WTC11 (cell line): ENCODE results near the gene PSMD8. TPM values are rescaled to one million over a fixed set of nuclear protein-coding genes. Genes with fewer than 3 reads are reported as not detected.

ENCODE experiments used
- ATAC-seq: fragments of 200-7000 bp; cut with Tn5 transposase; 2 replicates; pipeline ENCODE4 v1.10.0; 2021; ENCODE audit warnings: mild to moderate bottlenecking, moderate library complexity
- CTCF ChIA-PET: fragments of 300-600 bp; sonication (Branson Sonifier 250); formaldehyde crosslinking; loops from one replicate; lab custom pipeline; 2021; ENCODE audit warnings: antibody characterized with exemption; lab: Charles Lee
- POLR2A ChIA-PET: fragments of 350-600 bp; sonication (Branson Sonifier 250); formaldehyde crosslinking; loops from one replicate; lab custom pipeline; 2021; ENCODE audit warnings: antibody characterized with exemption; lab: Charles Lee
- DNase-seq: peaks from one replicate; pipeline ENCODE4 v3.0.0; 2021; ENCODE audit warnings: low spot score
- H3K27ac Mint-ChIP-seq: 2 replicates; pipeline ENCODE4 v1.8.0; 2021; ENCODE audit warnings: mixed read lengths
- H3K27me3 Mint-ChIP-seq: 2 replicates; pipeline ENCODE4 v1.8.0; 2021; ENCODE audit warnings: low read depth, mild to moderate bottlenecking, moderate library complexity, mixed read lengths
- H3K36me3 Mint-ChIP-seq: 2 replicates; pipeline ENCODE4 v1.8.0; 2021; ENCODE audit warnings: mixed read lengths
- H3K4me1 Mint-ChIP-seq: 2 replicates; pipeline ENCODE4 v1.8.0; 2022; ENCODE audit warnings: mixed read lengths
- H3K4me3 Mint-ChIP-seq: 2 replicates; pipeline ENCODE4 v1.8.0; 2021; ENCODE audit warnings: mild to moderate bottlenecking, moderate library complexity, mixed read lengths
- H3K9me3 Mint-ChIP-seq: 2 replicates; pipeline ENCODE4 v1.8.0; 2021; ENCODE audit warnings: mixed read lengths
- ATF1 ChIP-seq: sonication (generic); formaldehyde crosslinking; IDR thresholded peaks from 2 replicates; pipeline ENCODE4 v1.8.1; 2023; ENCODE audit warnings: mild to moderate bottlenecking, moderate library complexity, missing genetic modification reagents
- CREB1 ChIP-seq: sonication (generic); formaldehyde crosslinking; IDR thresholded peaks from 2 replicates; pipeline ENCODE4 v1.8.0; 2023; ENCODE audit warnings: mild to moderate bottlenecking, missing genetic modification reagents
- CREM ChIP-seq: sonication (generic); formaldehyde crosslinking; IDR thresholded peaks from 2 replicates; pipeline ENCODE4 v1.8.1; 2022; ENCODE audit warnings: mild to moderate bottlenecking, missing genetic modification reagents, moderate library complexity
- E2F4 ChIP-seq: sonication (generic); formaldehyde crosslinking; IDR thresholded peaks from 2 replicates; pipeline ENCODE4 v1.8.1; 2022; ENCODE audit warnings: low read depth, mild to moderate bottlenecking, moderate library complexity, missing genetic modification reagents, borderline replicate concordance
- ELF4 ChIP-seq: sonication (generic); formaldehyde crosslinking; IDR thresholded peaks from 2 replicates; pipeline ENCODE4 v1.8.1; 2022; ENCODE audit warnings: low read depth, mild to moderate bottlenecking, moderate library complexity, missing genetic modification reagents
- FOXP1 ChIP-seq: sonication (generic); formaldehyde crosslinking; IDR thresholded peaks from 2 replicates; pipeline ENCODE4 v1.8.0; 2022; ENCODE audit warnings: missing genetic modification reagents, mild to moderate bottlenecking, moderate library complexity, borderline replicate concordance
- GRHL2 ChIP-seq: fragments of 250-450 bp; sonication (Bioruptor Pico); IDR thresholded peaks from 2 replicates; pipeline ENCODE4 v1.8.0; 2022; ENCODE audit warnings: mild to moderate bottlenecking, moderate library complexity; ENCODE audit not compliant: insufficient replicate concordance, severe bottlenecking
- IRF2 ChIP-seq: sonication (generic); formaldehyde crosslinking; IDR thresholded peaks from 2 replicates; pipeline ENCODE4 v1.8.0; 2022; ENCODE audit warnings: low read depth, missing genetic modification reagents, borderline replicate concordance
- JAZF1 ChIP-seq: fragments of 250-450 bp; sonication (Bioruptor Pico); IDR thresholded peaks from 2 replicates; pipeline ENCODE4 v1.9.0; 2021; ENCODE audit warnings: moderate library complexity, mild to moderate bottlenecking, inconsistent platforms
- JUN ChIP-seq: sonication (generic); formaldehyde crosslinking; IDR thresholded peaks from 2 replicates; pipeline ENCODE4 v1.8.0; 2023; ENCODE audit warnings: mild to moderate bottlenecking, missing genetic modification reagents
- MAX ChIP-seq: sonication (generic); formaldehyde crosslinking; IDR thresholded peaks from 2 replicates; pipeline ENCODE4 v1.8.0; 2022; ENCODE audit warnings: mild to moderate bottlenecking, missing genetic modification reagents
- MYBL2 ChIP-seq: sonication (generic); formaldehyde crosslinking; IDR thresholded peaks from 2 replicates; pipeline ENCODE4 v1.8.1; 2023; ENCODE audit warnings: mild to moderate bottlenecking, moderate library complexity, missing genetic modification reagents
- NFATC4 ChIP-seq: fragments of 250-450 bp; sonication (Bioruptor Pico); IDR thresholded peaks from 2 replicates; pipeline ENCODE4 v1.9.0; 2021; ENCODE audit warnings: mild to moderate bottlenecking
- NFE2L1 ChIP-seq: sonication (generic); formaldehyde crosslinking; IDR thresholded peaks from 2 replicates; pipeline ENCODE4 v1.8.1; 2023; ENCODE audit warnings: missing genetic modification reagents
- NFYB ChIP-seq: sonication (generic); formaldehyde crosslinking; conservative IDR thresholded peaks from 2 replicates; pipeline ENCODE4 v1.8.0; 2022; ENCODE audit warnings: low read depth, missing genetic modification reagents
- PRDM15 ChIP-seq: sonication (generic); formaldehyde crosslinking; IDR thresholded peaks from 2 replicates; pipeline ENCODE4 v1.8.0; 2022; ENCODE audit warnings: missing genetic modification reagents
- PRRX2 ChIP-seq: fragments of 250-450 bp; sonication (Bioruptor Pico); IDR thresholded peaks from 2 replicates; pipeline ENCODE4 v1.8.0; 2021; ENCODE audit warnings: mild to moderate bottlenecking
- SMAD4 ChIP-seq: sonication (generic); formaldehyde crosslinking; IDR thresholded peaks from 2 replicates; pipeline ENCODE4 v1.8.0; 2022; ENCODE audit warnings: mild to moderate bottlenecking, missing genetic modification reagents
- STAT6 ChIP-seq: sonication (generic); formaldehyde crosslinking; conservative IDR thresholded peaks from 2 replicates; pipeline ENCODE4 v1.8.1; 2023; ENCODE audit warnings: mild to moderate bottlenecking, low read depth, missing genetic modification reagents, moderate library complexity
- TEAD4 ChIP-seq: sonication (generic); formaldehyde crosslinking; IDR thresholded peaks from 2 replicates; pipeline ENCODE4 v1.8.0; 2022; ENCODE audit warnings: mild to moderate bottlenecking, missing genetic modification reagents
- USF1 ChIP-seq: sonication (generic); formaldehyde crosslinking; IDR thresholded peaks from 2 replicates; pipeline ENCODE4 v1.8.0; 2022; ENCODE audit warnings: mild to moderate bottlenecking, missing genetic modification reagents
- ZNF263 ChIP-seq: sonication (generic); formaldehyde crosslinking; IDR thresholded peaks from 2 replicates; pipeline ENCODE4 v1.8.1; 2022; ENCODE audit warnings: low read depth, mild to moderate bottlenecking, moderate library complexity, missing genetic modification reagents
- ZNF396 ChIP-seq: fragments of 250-450 bp; sonication (Bioruptor Pico); IDR thresholded peaks from 2 replicates; pipeline ENCODE4 v1.8.0; 2021; ENCODE audit warnings: mild to moderate bottlenecking, moderate library complexity, borderline replicate concordance
- total RNA-seq: library from RNA; stranded (reverse); gene quantifications from 3 replicates; pipeline ENCODE4 v1.2.3, GENCODE V29; 2021

The PSMD8 gene
- total RNA-seq, 1 experiment from 2014 or later = 167 TPM

- TF ChIP-seq E2F4 (CRISPR knock-in tag) (no peak), ZNF396 (CRISPR knock-in tag) (no peak), PRDM15 (CRISPR knock-in tag) (no peak), ELF4 (CRISPR knock-in tag) (no peak), NFATC4 (CRISPR knock-in tag) (no peak), MYBL2 (CRISPR knock-in tag) (no peak; the same call in 1 of the 2 replicates), STAT6 (CRISPR knock-in tag) (no peak)
- TF ChIP-seq, all 79 proteins: peak for 0
Measured at GRCh38 chr19:38402623-38402966, 28.2 kb downstream of the PSMD8 start (continued).

GRCh38 chr19:38402967-38403674 lies 28.8 kb downstream of the PSMD8 start, which contains the start of gene FAM98C:
Gene FAM98C (plus strand): TSS chr19:38403093. CDS start chr19:38403154, 61 bp downstream.
- Mint-ChIP-seq H3K27me3 (peaks cover 58% of the 10 kb centered on the region), H3K4me3 (peak within 1 kb of the TSS; percentile 77), H3K4me1 (no peaks in the 10 kb centered on the region), H3K9me3 (no peaks in the 10 kb centered on the region), H3K27ac (no peak within 1 kb of the TSS), H3K36me3 (no peaks in the 10 kb centered on the region)
- peak; percentile 94 for ATAC-seq
- peak; percentile 97 for DNase-seq
- CTCF ChIA-PET = interaction anchor here (0.5 to 3.0 kb wide), 109 partner anchors 9 to 907 kb away, joined by 3 to 110 read pairs (median 5); partner anchors contain the start of genes ACTN4, C19orf33, CATSPERG and CCER2
- POLR2A ChIA-PET = interaction anchor here (0.9 to 2.0 kb wide), 11 partner anchors 13 to 231 kb away, joined by 3 to 14 read pairs (median 4); partner anchors contain the start of genes GGN, PSMD8 and SPRED3
- no peak for TF ChIP-seq JAZF1
- peak; percentile 88 for TF ChIP-seq NFYB (CRISPR knock-in tag)
- TF ChIP-seq ATF1 (CRISPR knock-in tag) = no peak
- no peak for TF ChIP-seq GRHL2 (CRISPR knock-in tag)
- 0 out of 2 replicates have a peak, but pooled peaks have one; percentile 36 for TF ChIP-seq CREB1 (CRISPR knock-in tag)
- no peak for TF ChIP-seq PRRX2 (CRISPR knock-in tag)
- TF ChIP-seq SMAD4 (CRISPR knock-in tag) = no peak
- TF ChIP-seq CREM (CRISPR knock-in tag) = peak; percentile 38; the same call in 1 of the 2 replicates
- no peak for TF ChIP-seq NFATC4 (CRISPR knock-in tag)
- TF ChIP-seq TEAD4 (CRISPR knock-in tag) = no peak
- TF ChIP-seq ZNF396 (CRISPR knock-in tag) = no peak
- TF ChIP-seq ZNF263 (CRISPR knock-in tag) = no peak
- TF ChIP-seq MYBL2 (CRISPR knock-in tag) = peak; percentile 51; the same call in 1 of the 2 replicates
- TF ChIP-seq FOXP1 = peak; percentile 92
- 0 out of 2 replicates have a peak, but pooled peaks have one; percentile 49 for TF ChIP-seq NFE2L1 (CRISPR knock-in tag)
- no peak for TF ChIP-seq JUN
- TF ChIP-seq IRF2 = no peak
- 0 out of 2 replicates have a peak, but pooled peaks have one; percentile 61 for TF ChIP-seq E2F4 (CRISPR knock-in tag)
- peak; percentile 74 for TF ChIP-seq MAX (CRISPR knock-in tag)
- TF ChIP-seq USF1 = no peak
